HG02763 (cell line): ENCODE data around the gene MAN1A2.

Experiments
- ATAC-seq: cut with Tn5 transposase; IDR thresholded peaks from one replicate; pipeline ENCODE4 v1.9.1; 2021; ENCODE audit warnings: mild to moderate bottlenecking, moderate library complexity; ENCODE audit not compliant: unreplicated experiment

Gene MAN1A2

GRCh38 chr1:117481410-117481809 is 114.2 kb downstream of the MAN1A2 start:
- no peak for ATAC-seq

DNA sequence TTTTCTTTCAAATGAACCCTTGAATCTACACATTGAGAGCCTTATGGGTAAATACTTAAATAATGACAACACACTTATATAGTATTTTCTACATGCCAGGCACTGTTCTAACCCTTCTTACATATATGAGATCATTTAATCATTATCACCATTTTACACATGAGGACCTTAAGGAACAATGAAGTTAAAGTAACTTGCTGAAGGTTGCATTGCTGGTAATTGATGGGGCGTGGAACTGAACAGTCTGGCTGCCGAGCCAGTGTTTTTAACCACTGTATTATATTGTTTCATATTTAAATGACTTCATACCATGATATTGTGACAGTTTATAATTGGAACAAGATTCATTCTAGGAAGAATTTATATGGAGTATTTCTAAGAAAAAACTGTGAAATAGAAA is 126.7 kb downstream of the MAN1A2 start:
- no peak for ATAC-seq

- no peak for ATAC-seq
Observed at GRCh38 chr1:117495068-117495467, 127.8 kb downstream of the MAN1A2 start.

GRCh38 chr1:117499071-117499470 is 131.8 kb downstream of the MAN1A2 start:
- no peak for ATAC-seq

- ATAC-seq: no peak
Observed at GRCh38 chr1:117500584-117500983, 133.3 kb downstream of the MAN1A2 start.

DNA sequence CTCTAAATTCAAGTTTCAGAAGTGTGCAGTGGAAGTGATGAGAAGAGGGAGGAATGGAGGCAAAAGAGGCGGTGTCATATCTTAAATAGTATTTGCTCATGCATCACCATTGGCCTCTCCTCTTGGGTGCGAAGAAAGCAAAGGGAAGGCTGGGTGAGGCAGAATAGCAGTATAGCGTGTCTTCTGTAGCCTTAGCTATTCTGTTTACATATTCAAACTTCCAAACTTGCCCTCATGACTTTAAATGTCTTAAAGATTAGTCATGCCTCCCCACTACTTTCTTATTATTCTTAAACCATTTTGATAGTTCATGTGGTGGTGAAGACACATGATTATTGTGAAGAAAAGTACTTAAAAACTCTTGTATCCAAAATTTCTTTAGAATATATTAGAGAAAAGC is 134.0 kb downstream of the MAN1A2 start:
- ATAC-seq: no peak

DNA sequence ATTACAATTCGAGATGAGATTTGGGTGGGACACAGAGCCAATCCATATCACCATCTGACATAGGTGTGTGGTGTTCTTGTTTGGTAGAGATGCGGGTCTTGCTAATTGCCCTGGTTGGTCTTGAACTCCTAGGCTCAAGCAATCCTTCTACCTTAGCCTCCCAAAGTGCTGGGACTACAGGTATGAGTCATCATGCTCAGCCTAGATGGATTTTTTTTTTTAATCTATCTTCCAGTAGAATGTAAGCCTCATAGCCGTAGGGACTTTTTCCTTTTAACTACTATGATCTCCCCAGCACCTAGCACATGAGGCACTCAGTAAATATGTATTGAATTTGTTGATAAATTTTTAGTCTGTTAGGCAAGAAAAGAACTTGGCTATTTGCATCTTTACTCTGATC is 144.0 kb downstream of the MAN1A2 start:
- no peak for ATAC-seq

DNA sequence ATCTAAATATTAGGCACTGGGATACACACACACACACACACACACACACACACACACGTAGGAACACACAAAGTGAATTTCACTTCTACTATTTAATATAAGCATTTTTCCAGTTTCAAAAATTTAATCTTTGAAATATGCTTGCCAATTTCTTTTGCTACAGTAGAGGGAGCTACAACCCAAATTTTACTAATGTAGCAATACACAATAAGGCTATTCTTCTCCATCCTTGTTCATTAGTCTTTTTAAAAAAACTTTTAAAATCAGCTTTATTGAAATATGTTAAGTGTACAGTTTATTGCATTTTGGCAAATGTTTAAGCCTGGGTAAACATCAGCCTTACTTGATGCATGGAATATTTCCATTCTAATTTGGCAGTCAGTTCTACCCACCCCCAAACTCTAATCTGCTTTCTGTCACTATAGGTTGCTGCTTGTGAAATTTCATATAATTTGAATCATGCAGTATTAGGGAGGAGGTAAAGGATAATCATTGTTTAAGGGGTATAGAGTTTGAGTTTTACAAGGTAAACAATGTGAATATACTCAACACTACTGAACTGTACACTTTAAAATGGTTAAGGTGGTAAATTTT is 145.6 kb downstream of the MAN1A2 start:
- no peak for ATAC-seq

- ATAC-seq: no peak
Observed at GRCh38 chr1:117523111-117523510, 155.9 kb downstream of the MAN1A2 start.

DNA sequence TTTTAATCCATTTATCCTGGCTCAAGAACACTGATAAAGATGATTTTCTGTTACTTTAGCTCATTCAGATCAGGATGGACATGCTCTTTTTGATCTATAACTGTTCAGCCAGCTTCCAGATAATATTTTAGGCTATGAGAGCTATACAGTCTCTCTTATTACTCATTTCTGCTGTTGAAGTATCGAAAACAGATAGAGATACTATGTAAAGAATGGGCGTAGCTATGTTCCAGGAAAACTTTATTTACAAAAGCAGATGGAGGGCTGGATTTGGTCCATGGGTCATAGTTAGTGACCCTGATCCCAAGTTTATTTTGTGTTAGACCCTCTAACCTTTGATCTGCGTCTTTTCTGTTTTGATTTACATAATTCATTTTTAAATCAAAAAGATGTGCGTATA is 159.8 kb downstream of the MAN1A2 start:
- ATAC-seq: no peak

DNA sequence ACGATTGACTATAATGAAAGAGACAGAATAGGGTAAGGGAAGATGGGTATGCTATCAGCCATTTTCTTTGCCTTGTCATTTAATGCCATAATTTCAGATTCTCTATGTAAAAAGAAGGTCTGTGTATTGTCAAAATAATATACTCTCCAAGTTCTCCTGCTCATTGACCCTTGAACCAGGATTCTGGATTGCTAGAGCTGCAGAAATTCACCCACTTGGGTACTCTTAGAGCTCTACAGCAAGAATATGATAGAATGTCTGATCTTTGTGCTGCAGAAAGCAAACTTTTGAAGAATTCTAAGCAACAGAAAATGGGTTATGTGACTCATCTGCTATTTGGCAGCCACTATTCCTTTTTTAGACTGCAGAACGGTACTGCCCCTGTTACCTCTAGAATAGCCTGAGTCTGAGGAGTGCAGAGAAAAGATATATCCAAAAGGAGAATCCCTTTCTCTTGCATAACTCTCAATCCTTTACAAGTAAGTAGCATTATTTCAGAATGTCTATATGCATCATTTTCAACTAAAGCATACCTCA is 160.4 kb downstream of the MAN1A2 start:
- no peak for ATAC-seq

GRCh38 chr1:117529683-117530082 is 162.4 kb downstream of the MAN1A2 start:
- ATAC-seq: no peak

DNA sequence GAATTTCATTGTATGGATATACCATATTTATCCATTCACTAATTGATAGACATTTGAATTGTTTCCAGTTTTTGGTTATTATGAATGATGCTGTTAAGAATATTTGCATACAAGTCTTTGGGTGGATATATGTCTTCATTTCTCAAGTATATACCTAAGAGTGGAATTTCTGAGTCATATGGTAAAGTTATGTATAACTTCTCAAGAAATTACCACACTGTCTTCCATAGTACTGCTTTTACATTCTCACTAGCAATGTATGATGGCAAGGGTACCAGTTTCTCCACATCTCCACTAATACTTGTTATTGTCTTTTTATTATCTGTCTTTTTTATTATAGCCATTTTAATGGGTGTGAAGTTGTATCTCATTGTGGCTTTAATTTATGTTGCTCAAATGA is 164.0 kb downstream of the MAN1A2 start:
- no peak for ATAC-seq

DNA sequence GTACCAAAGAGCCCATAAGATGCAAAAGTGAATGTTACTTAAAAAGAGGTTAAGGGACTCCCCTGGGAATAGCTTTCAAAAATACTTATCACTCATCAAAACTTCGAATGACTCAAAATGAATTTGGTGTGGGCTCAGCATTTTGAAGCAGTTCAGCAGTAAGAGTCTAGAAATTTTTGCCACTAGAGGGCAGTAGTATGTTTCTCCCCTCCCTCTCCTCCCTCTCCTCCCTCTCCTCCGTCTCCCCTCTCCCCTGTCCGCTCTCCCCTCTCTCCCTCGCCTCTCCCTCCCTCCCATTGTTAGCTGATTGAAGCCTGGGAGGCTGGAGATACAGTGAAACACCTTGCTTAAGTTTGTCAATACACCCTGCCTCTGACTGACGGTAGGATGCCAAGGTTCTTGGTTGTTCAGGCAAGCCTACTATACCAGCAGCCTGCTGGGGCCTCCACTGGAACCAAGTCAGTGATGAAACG is 167.8 kb downstream of the MAN1A2 start:
- peak; percentile 61 for ATAC-seq

- no peak for ATAC-seq
Observed at GRCh38 chr1:117535821-117536220, 168.6 kb downstream of the MAN1A2 start.

- peak; percentile 54 for ATAC-seq
Observed at GRCh38 chr1:117537291-117537920, 170.2 kb downstream of the MAN1A2 start.

DNA sequence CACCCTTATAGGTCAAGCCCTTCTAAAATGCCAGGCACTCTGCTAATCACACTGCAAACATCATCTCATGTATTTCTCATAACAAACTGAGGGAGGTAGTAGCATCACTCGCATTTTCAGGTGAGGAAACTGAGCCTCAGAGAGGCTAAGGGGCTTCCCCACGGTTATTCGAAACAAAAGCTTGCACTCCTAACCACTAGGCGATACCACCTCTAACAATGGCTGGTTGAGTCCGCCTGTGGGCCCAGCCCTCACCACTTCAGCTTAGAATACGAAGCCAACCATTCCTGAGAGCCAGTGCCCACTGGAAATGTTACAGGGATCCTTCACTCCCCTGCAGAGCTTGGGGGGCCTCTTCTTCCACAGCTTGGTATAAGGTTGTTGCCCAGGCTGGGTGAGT is 173.3 kb downstream of the MAN1A2 start:
- no peak for ATAC-seq

GRCh38 chr1:117541003-117541402 is 173.8 kb downstream of the MAN1A2 start:
- no peak for ATAC-seq

DNA sequence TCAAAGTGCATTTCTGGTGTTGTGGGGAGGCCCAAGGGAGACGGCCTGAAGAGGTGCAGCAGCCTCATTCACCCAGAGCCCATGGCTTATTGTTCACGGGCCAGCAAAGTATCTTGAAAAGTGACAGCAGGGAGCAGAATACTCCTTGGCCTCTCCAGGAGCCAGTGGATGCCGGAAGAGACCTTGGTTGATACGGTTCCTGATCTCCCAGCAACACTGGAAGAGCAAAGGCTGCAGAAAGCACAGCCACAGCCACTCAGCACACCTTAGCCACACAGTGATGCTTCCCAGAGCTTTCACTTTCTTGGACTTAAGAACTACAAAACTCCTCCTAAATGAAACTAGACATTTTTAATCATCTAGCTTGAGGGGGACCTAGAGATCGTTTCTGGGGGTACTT is 174.3 kb downstream of the MAN1A2 start:
- ATAC-seq: no peak

DNA sequence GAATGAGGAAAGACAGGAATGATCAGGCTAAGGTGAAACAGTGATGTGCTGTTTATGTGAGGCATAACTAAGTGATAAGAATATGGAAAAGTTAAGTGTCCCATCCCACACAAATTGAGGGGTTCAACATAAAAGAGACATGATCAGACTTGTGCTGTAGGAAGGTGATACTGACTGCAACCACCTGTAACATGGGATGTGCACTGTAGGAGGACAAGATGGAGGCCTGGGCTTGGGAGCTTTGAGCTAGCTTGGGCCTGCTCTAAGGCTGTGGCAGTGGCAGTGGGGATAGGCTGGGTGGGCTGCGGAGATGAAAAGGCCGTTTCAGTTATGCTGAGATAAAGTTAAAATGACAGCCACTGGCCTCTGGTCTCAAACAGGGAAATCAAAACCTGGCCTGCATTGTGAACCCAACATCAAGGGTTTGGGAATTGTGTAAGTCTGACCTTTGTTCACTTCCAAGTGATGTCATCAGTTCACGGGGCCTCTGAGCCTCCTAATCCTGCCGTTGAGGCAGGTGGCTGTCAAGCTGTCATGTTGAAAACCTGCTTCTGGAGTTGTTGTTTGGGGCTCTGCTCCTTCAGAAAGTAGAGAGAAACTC is 177.4 kb downstream of the MAN1A2 start:
- ATAC-seq: no peak

DNA sequence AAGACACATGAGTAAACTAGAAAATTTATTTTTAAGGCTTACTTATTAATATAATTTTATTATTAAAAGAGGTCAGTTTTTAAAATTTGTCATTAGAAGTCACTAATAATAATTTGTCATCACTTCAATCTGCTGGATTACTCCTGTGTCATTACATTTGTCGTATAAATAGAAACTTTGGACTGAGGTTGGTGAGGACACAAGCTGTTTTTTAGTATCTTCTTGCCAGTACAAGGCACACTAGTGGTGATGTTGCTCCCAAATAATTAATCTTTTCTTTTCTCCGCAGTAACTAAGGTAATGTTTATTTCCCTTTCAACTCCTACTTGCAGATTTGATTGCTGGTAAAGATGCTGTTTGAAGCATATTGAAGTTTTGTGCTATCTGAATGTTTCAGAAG is 179.2 kb downstream of the MAN1A2 start:
- ATAC-seq: no peak

DNA sequence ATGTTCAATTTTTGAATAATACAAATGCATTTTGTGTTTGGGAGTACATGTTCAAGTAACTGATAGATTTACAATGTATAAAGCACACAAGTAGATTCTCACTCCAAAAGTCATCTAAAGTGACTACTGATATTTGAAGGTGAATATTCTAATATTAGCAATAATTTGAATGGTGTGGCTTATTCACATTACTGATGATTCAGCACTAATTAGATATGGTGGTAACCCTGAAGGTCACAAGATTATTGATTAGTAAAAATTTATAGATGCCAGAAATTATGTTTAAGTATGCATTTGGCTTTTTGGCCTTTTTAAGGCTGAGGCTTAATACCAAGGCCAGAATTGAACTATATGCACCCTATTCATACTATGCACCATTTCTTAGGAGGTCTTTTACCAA is 186.2 kb downstream of the MAN1A2 start:
- no peak for ATAC-seq
